ENCODE measurements around the gene SLC39A5. TPM values are rescaled to one million over a fixed set of nuclear protein-coding genes. Genes with fewer than 3 reads are reported as not detected.
"Not testable (repeated sequence)": the region's sequence is repeated elsewhere in the genome, so short reads cannot be mapped to it uniquely, and the experiment has no call there.

The SLC39A5 gene
- total RNA-seq, 1 donor from 2014 or later = not detected

GRCh38 chr12:56196818-56197550 is 32.9 kb upstream of the SLC39A5 start:
- not testable (repeated sequence) for H3K36me3 ChIP-seq (ENCODE audit: control insufficient read depth in 3 of 3, insufficient read depth in 3 of 3, low read length in 3 of 3); H3K27me3 ChIP-seq (ENCODE audit: control insufficient read depth in 3 of 3, insufficient read depth in 3 of 3, low read length in 3 of 3); H3K27ac ChIP-seq (ENCODE audit: low read depth, low read length); H3K9me3 ChIP-seq (ENCODE audit: control insufficient read depth in 3 of 3, low read length in 3 of 3); H3K9ac ChIP-seq (ENCODE audit: low read depth in 1 of 3, low read length in 3 of 3); H3K4me1 ChIP-seq (ENCODE audit: control insufficient read depth in 3 of 3, insufficient read depth in 3 of 3, low read length in 3 of 3); H3K4me3 ChIP-seq (ENCODE audit: low read length in 3 of 3)

GRCh38 chr12:56197921-56198635 is 31.8 kb upstream of the SLC39A5 start:
- H3K27me3 ChIP-seq (ENCODE audit: control insufficient read depth in 3 of 3, insufficient read depth in 3 of 3, low read length in 3 of 3) = no peaks in the 10 kb centered on the region
- no peak overlapping the region for H3K27ac ChIP-seq (ENCODE audit: low read depth, low read length)
- no peaks in the 10 kb centered on the region for H3K4me1 ChIP-seq (ENCODE audit: control insufficient read depth in 3 of 3, insufficient read depth in 3 of 3, low read length in 3 of 3)
- H3K4me3 ChIP-seq (ENCODE audit: low read length in 3 of 3) = no peak overlapping the region
- no peaks in the 10 kb centered on the region for H3K36me3 ChIP-seq (ENCODE audit: control insufficient read depth in 3 of 3, insufficient read depth in 3 of 3, low read length in 3 of 3)
- no peak overlapping the region for H3K9ac ChIP-seq (ENCODE audit: low read depth in 1 of 3, low read length in 3 of 3)
- no peaks in the 10 kb centered on the region for H3K9me3 ChIP-seq (ENCODE audit: control insufficient read depth in 3 of 3, low read length in 3 of 3)

GRCh38 chr12:56198836-56199235 is 31.0 kb upstream of the SLC39A5 start:
- Histone ChIP-seq H3K9ac (ENCODE audit: low read depth in 1 of 3, low read length in 3 of 3) (no peak overlapping the region), H3K27ac (ENCODE audit: low read depth, low read length) (no peak overlapping the region), H3K4me3 (ENCODE audit: low read length in 3 of 3) (no peak overlapping the region), H3K27me3 (ENCODE audit: control insufficient read depth in 3 of 3, insufficient read depth in 3 of 3, low read length in 3 of 3) (no peaks in the 10 kb centered on the region), H3K4me1 (ENCODE audit: control insufficient read depth in 3 of 3, insufficient read depth in 3 of 3, low read length in 3 of 3) (no peaks in the 10 kb centered on the region), H3K36me3 (ENCODE audit: control insufficient read depth in 3 of 3, insufficient read depth in 3 of 3, low read length in 3 of 3) (no peaks in the 10 kb centered on the region), H3K9me3 (ENCODE audit: control insufficient read depth in 3 of 3, low read length in 3 of 3) (no peaks in the 10 kb centered on the region)

GRCh38 chr12:56202366-56202765 is 27.5 kb upstream of the SLC39A5 start:
- Histone ChIP-seq H3K9ac (ENCODE audit: low read depth in 1 of 3, low read length in 3 of 3) (no peak overlapping the region), H3K9me3 (ENCODE audit: control insufficient read depth in 3 of 3, low read length in 3 of 3) (no peaks in the 10 kb centered on the region), H3K27me3 (ENCODE audit: control insufficient read depth in 3 of 3, insufficient read depth in 3 of 3, low read length in 3 of 3) (no peaks in the 10 kb centered on the region), H3K36me3 (ENCODE audit: control insufficient read depth in 3 of 3, insufficient read depth in 3 of 3, low read length in 3 of 3) (peaks cover 17 to 26% (median 24%) of the 10 kb centered on the region in 3 donors), H3K27ac (ENCODE audit: low read depth, low read length) (no peak overlapping the region), H3K4me1 (ENCODE audit: control insufficient read depth in 3 of 3, insufficient read depth in 3 of 3, low read length in 3 of 3) (no peaks in the 10 kb centered on the region), H3K4me3 (ENCODE audit: low read length in 3 of 3) (no peak overlapping the region)

- H3K9ac ChIP-seq (ENCODE audit: low read depth in 1 of 3, low read length in 3 of 3) = no peak overlapping the region
- H3K27me3 ChIP-seq (ENCODE audit: control insufficient read depth in 3 of 3, insufficient read depth in 3 of 3, low read length in 3 of 3) = no peaks in the 10 kb centered on the region
- no peak overlapping the region for H3K27ac ChIP-seq (ENCODE audit: low read depth, low read length)
- peaks cover 22 to 31% (median 29%) of the 10 kb centered on the region in 3 donors for H3K36me3 ChIP-seq (ENCODE audit: control insufficient read depth in 3 of 3, insufficient read depth in 3 of 3, low read length in 3 of 3)
- H3K4me3 ChIP-seq (ENCODE audit: low read length in 3 of 3) = no peak overlapping the region
- H3K9me3 ChIP-seq (ENCODE audit: control insufficient read depth in 3 of 3, low read length in 3 of 3) = no peaks in the 10 kb centered on the region
- no peaks in the 10 kb centered on the region for H3K4me1 ChIP-seq (ENCODE audit: control insufficient read depth in 3 of 3, insufficient read depth in 3 of 3, low read length in 3 of 3)
Observed at GRCh38 chr12:56202838-56203237, 27.0 kb upstream of the SLC39A5 start.

- Histone ChIP-seq H3K9me3 (ENCODE audit: control insufficient read depth in 3 of 3, low read length in 3 of 3) (no peaks in the 10 kb centered on the region), H3K9ac (ENCODE audit: low read depth in 1 of 3, low read length in 3 of 3) (no peak overlapping the region), H3K27me3 (ENCODE audit: control insufficient read depth in 3 of 3, insufficient read depth in 3 of 3, low read length in 3 of 3) (no peaks in the 10 kb centered on the region), H3K4me1 (ENCODE audit: control insufficient read depth in 3 of 3, insufficient read depth in 3 of 3, low read length in 3 of 3) (no peaks in the 10 kb centered on the region), H3K36me3 (ENCODE audit: control insufficient read depth in 3 of 3, insufficient read depth in 3 of 3, low read length in 3 of 3) (peaks cover 30 to 35% (median 33%) of the 10 kb centered on the region in 3 donors), H3K4me3 (ENCODE audit: low read length in 3 of 3) (no peak overlapping the region), H3K27ac (ENCODE audit: low read depth, low read length) (no peak overlapping the region)
Observed at GRCh38 chr12:56204275-56204674, 25.6 kb upstream of the SLC39A5 start.

GRCh38 chr12:56205445-56205844 is 24.4 kb upstream of the SLC39A5 start:
- peaks cover 2 to 8% (median 3%) of the 10 kb centered on the region in 3 donors for H3K4me1 ChIP-seq (ENCODE audit: control insufficient read depth in 3 of 3, insufficient read depth in 3 of 3, low read length in 3 of 3)
- H3K36me3 ChIP-seq (ENCODE audit: control insufficient read depth in 3 of 3, insufficient read depth in 3 of 3, low read length in 3 of 3) = peaks cover 38 to 43% (median 40%) of the 10 kb centered on the region in 3 donors
- H3K27ac ChIP-seq (ENCODE audit: low read depth, low read length) = no peak overlapping the region
- no peak overlapping the region for H3K9ac ChIP-seq (ENCODE audit: low read depth in 1 of 3, low read length in 3 of 3)
- H3K9me3 ChIP-seq (ENCODE audit: control insufficient read depth in 3 of 3, low read length in 3 of 3) = no peaks in the 10 kb centered on the region
- H3K4me3 ChIP-seq (ENCODE audit: low read length in 3 of 3) = no peak overlapping the region
- H3K27me3 ChIP-seq (ENCODE audit: control insufficient read depth in 3 of 3, insufficient read depth in 3 of 3, low read length in 3 of 3) = no peaks in the 10 kb centered on the region

- H3K4me1 ChIP-seq (ENCODE audit: control insufficient read depth in 3 of 3, insufficient read depth in 3 of 3, low read length in 3 of 3) = peaks cover 2 to 8% (median 3%) of the 10 kb centered on the region in 3 donors
- H3K9ac ChIP-seq (ENCODE audit: low read depth in 1 of 3, low read length in 3 of 3) = no peak overlapping the region
- H3K4me3 ChIP-seq (ENCODE audit: low read length in 3 of 3) = no peak overlapping the region
- no peaks in the 10 kb centered on the region for H3K27me3 ChIP-seq (ENCODE audit: control insufficient read depth in 3 of 3, insufficient read depth in 3 of 3, low read length in 3 of 3)
- H3K9me3 ChIP-seq (ENCODE audit: control insufficient read depth in 3 of 3, low read length in 3 of 3) = no peaks in the 10 kb centered on the region
- H3K27ac ChIP-seq (ENCODE audit: low read depth, low read length) = no peak overlapping the region
- H3K36me3 ChIP-seq (ENCODE audit: control insufficient read depth in 3 of 3, insufficient read depth in 3 of 3, low read length in 3 of 3) = peaks cover 42 to 47% (median 43%) of the 10 kb centered on the region in 3 donors
Observed at GRCh38 chr12:56206452-56207166, 23.2 kb upstream of the SLC39A5 start.

- H3K4me1 ChIP-seq (ENCODE audit: control insufficient read depth in 3 of 3, insufficient read depth in 3 of 3, low read length in 3 of 3) = peaks cover 2 to 8% (median 3%) of the 10 kb centered on the region in 3 donors
- peaks cover 52 to 57% (median 53%) of the 10 kb centered on the region in 3 donors for H3K36me3 ChIP-seq (ENCODE audit: control insufficient read depth in 3 of 3, insufficient read depth in 3 of 3, low read length in 3 of 3)
- no peaks in the 10 kb centered on the region for H3K27me3 ChIP-seq (ENCODE audit: control insufficient read depth in 3 of 3, insufficient read depth in 3 of 3, low read length in 3 of 3)
- no peak overlapping the region for H3K27ac ChIP-seq (ENCODE audit: low read depth, low read length)
- no peaks in the 10 kb centered on the region for H3K9me3 ChIP-seq (ENCODE audit: control insufficient read depth in 3 of 3, low read length in 3 of 3)
- H3K9ac ChIP-seq (ENCODE audit: low read depth in 1 of 3, low read length in 3 of 3) = no peak overlapping the region
- H3K4me3 ChIP-seq (ENCODE audit: low read length in 3 of 3) = no peak overlapping the region
Observed at GRCh38 chr12:56208006-56208405, 21.8 kb upstream of the SLC39A5 start.

GRCh38 chr12:56212361-56212760 is 17.5 kb upstream of the SLC39A5 start:
- H3K27ac ChIP-seq (ENCODE audit: low read depth, low read length) = no peak overlapping the region
- no peaks in the 10 kb centered on the region for H3K9me3 ChIP-seq (ENCODE audit: control insufficient read depth in 3 of 3, low read length in 3 of 3)

More at GRCh38 chr12:56212361-56212760, 17.5 kb upstream of the SLC39A5 start:
- no peak overlapping the region for H3K9ac ChIP-seq (ENCODE audit: low read depth in 1 of 3, low read length in 3 of 3)
- H3K4me3 ChIP-seq (ENCODE audit: low read length in 3 of 3) = no peak overlapping the region
- peaks cover 55 to 57% (median 56%) of the 10 kb centered on the region in 3 donors for H3K36me3 ChIP-seq (ENCODE audit: control insufficient read depth in 3 of 3, insufficient read depth in 3 of 3, low read length in 3 of 3)
- H3K4me1 ChIP-seq (ENCODE audit: control insufficient read depth in 3 of 3, insufficient read depth in 3 of 3, low read length in 3 of 3) = peaks cover 2 to 8% (median 3%) of the 10 kb centered on the region in 3 donors
- no peaks in the 10 kb centered on the region for H3K27me3 ChIP-seq (ENCODE audit: control insufficient read depth in 3 of 3, insufficient read depth in 3 of 3, low read length in 3 of 3)
